Esophagus squamous epithelium (tissue), 4 donors: ENCODE measurements around the gene CIPC.

Experiments
- POLR2A ChIP-seq, 4 donors: fragments of 450-650 bp; IDR thresholded peaks; one replicate each; pipeline ENCODE4 v1.6.1; 2017; ENCODE audit warnings: antibody characterized with exemption in 4 of 4, mild to moderate bottlenecking in 4 of 4, moderate library complexity in 3 of 4
- TF ChIP-seq, protein P1 (sequence below), 6 experiments: fragments of 450-650 bp in 4 of 6; fragments of 200-600 bp in 2 of 6; sonication (generic) in 2 of 6; IDR thresholded peaks; one replicate each; pipeline ENCODE4 v1.5.1; 2016 to 2019; ENCODE audit warnings: antibody characterized with exemption in 6 of 6, mild to moderate bottlenecking in 4 of 6, moderate library complexity in 4 of 6

GRCh38 chr14:77108753-77109152 lies 10.7 kb downstream of the CIPC start:
- TF ChIP-seq, protein P1, sequence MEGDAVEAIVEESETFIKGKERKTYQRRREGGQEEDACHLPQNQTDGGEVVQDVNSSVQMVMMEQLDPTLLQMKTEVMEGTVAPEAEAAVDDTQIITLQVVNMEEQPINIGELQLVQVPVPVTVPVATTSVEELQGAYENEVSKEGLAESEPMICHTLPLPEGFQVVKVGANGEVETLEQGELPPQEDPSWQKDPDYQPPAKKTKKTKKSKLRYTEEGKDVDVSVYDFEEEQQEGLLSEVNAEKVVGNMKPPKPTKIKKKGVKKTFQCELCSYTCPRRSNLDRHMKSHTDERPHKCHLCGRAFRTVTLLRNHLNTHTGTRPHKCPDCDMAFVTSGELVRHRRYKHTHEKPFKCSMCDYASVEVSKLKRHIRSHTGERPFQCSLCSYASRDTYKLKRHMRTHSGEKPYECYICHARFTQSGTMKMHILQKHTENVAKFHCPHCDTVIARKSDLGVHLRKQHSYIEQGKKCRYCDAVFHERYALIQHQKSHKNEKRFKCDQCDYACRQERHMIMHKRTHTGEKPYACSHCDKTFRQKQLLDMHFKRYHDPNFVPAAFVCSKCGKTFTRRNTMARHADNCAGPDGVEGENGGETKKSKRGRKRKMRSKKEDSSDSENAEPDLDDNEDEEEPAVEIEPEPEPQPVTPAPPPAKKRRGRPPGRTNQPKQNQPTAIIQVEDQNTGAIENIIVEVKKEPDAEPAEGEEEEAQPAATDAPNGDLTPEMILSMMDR (IDR thresholded peaks at IDR 0.05) = no peak
- no peak for TF ChIP-seq POLR2A (IDR thresholded peaks at IDR 0.05)
